Caki2 (cell line): ENCODE data around the gene GAB2. TPM values are rescaled to one million over a fixed set of nuclear protein-coding genes. Genes with fewer than 3 reads are reported as not detected.
"Not testable (repeated sequence)": the region's sequence is repeated elsewhere in the genome, so short reads cannot be mapped to it uniquely, and the experiment has no call there.

Source experiments
- DNase-seq: peaks from one replicate; pipeline ENCODE4 v3.0.0-alpha.2; 2015; ENCODE audit warnings: low read depth
- in situ Hi-C: cut with HindIII; loops from 2 replicates; pipeline ENCODE4 v1.10.0; 2016; ENCODE audit warnings: low sequenced_read_pairs, low pct_unique_long_range_greater_than_20kb, mixed read lengths
- total RNA-seq: library from RNA; depleted of rRNA; stranded (reverse); fragments of >200 nt; shearing (Covaris generic); gene quantifications from 2 replicates; pipeline ENCODE4 v1.2.3, GENCODE V29; 2014; ENCODE audit warnings: low replicate concordance

The GAB2 gene
- total RNA-seq, 1 experiment from 2014 or later = 1.9 TPM

GRCh38 chr11:78224906-78225420 is 192.7 kb downstream of the GAB2 start:
- no peak for DNase-seq
- in situ Hi-C loops = no loop called here

GRCh38 chr11:78224506-78224905 is 193.1 kb downstream of the GAB2 start:
- in situ Hi-C loops = no loop called here
- DNase-seq = no peak

- no peak for DNase-seq
- in situ Hi-C loops = no loop called here
Measured at GRCh38 chr11:78223320-78223954, 194.2 kb downstream of the GAB2 start.

GRCh38 chr11:78222726-78223125 is 194.9 kb downstream of the GAB2 start:
- DNase-seq, in situ Hi-C loops: not testable (repeated sequence)

- DNase-seq = no peak
- in situ Hi-C loops = no loop called here
Measured at GRCh38 chr11:78221396-78222315, 196.0 kb downstream of the GAB2 start.

GRCh38 chr11:78220218-78221157 is 197.1 kb downstream of the GAB2 start:
- in situ Hi-C loops = no loop called here
- DNase-seq = no peak

GRCh38 chr11:78219493-78220217 is 198.0 kb downstream of the GAB2 start:
- in situ Hi-C loops = no loop called here
- no peak for DNase-seq

GRCh38 chr11:78218707-78219492 is 198.7 kb downstream of the GAB2 start:
- DNase-seq = no peak
- in situ Hi-C loops = no loop called here

GRCh38 chr11:78217650-78218541 is 199.7 kb downstream of the GAB2 start:
- no peak for DNase-seq
- in situ Hi-C loops = no loop called here

- DNase-seq = no peak
- in situ Hi-C loops = no loop called here
Measured at GRCh38 chr11:78216571-78217287, 200.9 kb downstream of the GAB2 start.

- in situ Hi-C loops = no loop called here
- no peak for DNase-seq
Measured at GRCh38 chr11:78216021-78216420, 201.6 kb downstream of the GAB2 start.

- DNase-seq = no peak
- in situ Hi-C loops = no loop called here
Measured at GRCh38 chr11:78214331-78215194, 203.1 kb downstream of the GAB2 start.

- DNase-seq = no peak
- in situ Hi-C loops = no loop called here
Measured at GRCh38 chr11:78213526-78214330, 203.9 kb downstream of the GAB2 start.
